ENCODE results near the gene IGFBP1. TPM values are rescaled to one million over a fixed set of nuclear protein-coding genes. Genes with fewer than 3 reads are reported as not detected.

Gene IGFBP1
- total and polyA plus RNA-seq, 2 of the 13 experiments (the other 11 are each of a cell fraction or from before 2014, with no cell fraction given): 5.4 to 885 TPM

- TF ChIP-seq HNF1A (IDR thresholded peaks at IDR 0.05; ENCODE audit: low read depth): no peak; the same call in 1 of the 2 replicates
- no peak for TF ChIP-seq HNF1A (CRISPR knock-in tag; IDR thresholded peaks at IDR 0.05; ENCODE audit: borderline replicate concordance)
- no peak for TF ChIP-seq ZNF10 (CRISPR knock-in tag; IDR thresholded peaks at IDR 0.05; ENCODE audit: borderline replicate concordance, low read depth)
- no peak for TF ChIP-seq HNRNPH1 (optimal IDR thresholded peaks at IDR 0.05; ENCODE audit: low read depth, low read length)
- TF ChIP-seq ARID4A (CRISPR knock-in tag; IDR thresholded peaks at IDR 0.05; ENCODE audit: borderline replicate concordance): no peak
- 0 out of 4 replicates have a peak, but pooled peaks of 1 of the 2 experiments have one; percentile 50 for TF ChIP-seq KLF16 (CRISPR knock-in tag; IDR thresholded peaks at IDR 0.05)
- TF ChIP-seq CTCF (CRISPR knock-in tag; IDR thresholded peaks at IDR 0.05): no peak
- TF ChIP-seq ZNF276 (CRISPR knock-in tag; IDR thresholded peaks at IDR 0.05; ENCODE audit: low read depth): no peak
- TF ChIP-seq ZNF784 (CRISPR knock-in tag; IDR thresholded peaks at IDR 0.05; ENCODE audit: borderline replicate concordance): no peak
- TF ChIP-seq POGK (CRISPR knock-in tag; conservative IDR thresholded peaks at IDR 0.05): 0 out of 2 replicates have a peak, but pooled peaks have one; percentile 54
- no peak for TF ChIP-seq ZNF83 (CRISPR knock-in tag; IDR thresholded peaks at IDR 0.05; ENCODE audit: borderline replicate concordance)
Observed at GRCh38 chr7:45890125-45890901, 2.0 kb downstream of the IGFBP1 start (continued).

All from HepG2 (cell line).